Spleen (tissue), 7 donors: ENCODE results near the gene TXNL4B.

Source experiments
- CTCF ChIP-seq, 11 experiments: fragments of 200-600 bp in 7 of 11; fragments of 450-650 bp in 4 of 11; sonication (generic) in 4 of 11; IDR thresholded peaks in 8 of 11; conservative IDR thresholded peaks in 3 of 11; 1 replicate in 7 of 11; 2 replicates in 4 of 11; pipeline versions ENCODE4 v1.4.0 to v1.8.0; 2016 to 2021; ENCODE audit warnings: antibody characterized with exemption in 11 of 11, inconsistent platforms in 4 of 11, mild to moderate bottlenecking in 1 of 11
- POLR2AphosphoS5 ChIP-seq, 3 donors: sonication (generic); formaldehyde crosslinking; IDR thresholded peaks; one replicate each; pipeline ENCODE4 v1.5.1; 2017; ENCODE audit warnings: antibody characterized with exemption in 3 of 3
- donor health status: DM: no; HTN: no; CAD: no; lungs with moderate emphysema.
- donor health status: DM: no; HTN: no; CAD: no.
- donor health status: DM: no; HTN: no; CAD: no.

GRCh38 chr16:72051818-72052217, 41.6 kb downstream of the TXNL4B start:
- no peak for TF ChIP-seq CTCF (IDR thresholded peaks at IDR 0.05 in 8 of 11, conservative IDR thresholded peaks at IDR 0.05 in 3 of 11)
- TF ChIP-seq POLR2AphosphoS5 (IDR thresholded peaks at IDR 0.05), result no peak
